Endometrial microvascular endothelial cells (primary cell): ENCODE data around the gene SH3BGR. TPM values are rescaled to one million over a fixed set of nuclear protein-coding genes. Genes with fewer than 3 reads are reported as not detected.

ENCODE experiments used
- in situ Hi-C: cut with HindIII; loops from 2 replicates; pipeline ENCODE4 v1.10.0; 2017; ENCODE audit warnings: low sequenced_read_pairs, low pct_unique_long_range_greater_than_20kb; ENCODE audit errors: inconsistent ontology term
- total RNA-seq: library from RNA; depleted of rRNA; stranded (reverse); fragments of >200 nt; gene quantifications from one replicate; pipeline ENCODE4 v1.2.3, GENCODE V29; 2015; ENCODE audit errors: inconsistent ontology term

Gene SH3BGR
- total RNA-seq, 1 donor from 2014 or later, result not detected

- in situ Hi-C loops, result no loop called here
Observed at GRCh38 chr21:39503123-39503762, 51.5 kb downstream of the SH3BGR start.

- in situ Hi-C loops, result no loop called here
Observed at GRCh38 chr21:39504230-39504629, 52.5 kb downstream of the SH3BGR start.

GRCh38 chr21:39510240-39510639, 58.5 kb downstream of the SH3BGR start:
- in situ Hi-C loops, result no loop called here

GRCh38 chr21:39511102-39511501, 59.3 kb downstream of the SH3BGR start:
- in situ Hi-C loops, result no loop called here

- in situ Hi-C loops, result no loop called here
Observed at GRCh38 chr21:39513735-39514134, 62.0 kb downstream of the SH3BGR start.

- in situ Hi-C loops, result no loop called here
Observed at GRCh38 chr21:39515684-39516472, 64.1 kb downstream of the SH3BGR start.

GRCh38 chr21:39518055-39518846, 66.5 kb downstream of the SH3BGR start:
- in situ Hi-C loops, result no loop called here

- in situ Hi-C loops, result no loop called here
Observed at GRCh38 chr21:39518847-39519210, 67.1 kb downstream of the SH3BGR start.

GRCh38 chr21:39519835-39520234, 68.1 kb downstream of the SH3BGR start:
- in situ Hi-C loops, result no loop called here

GRCh38 chr21:39523399-39523798, 71.6 kb downstream of the SH3BGR start:
- in situ Hi-C loops, result no loop called here

GRCh38 chr21:39523915-39524314, 72.1 kb downstream of the SH3BGR start:
- in situ Hi-C loops, result no loop called here

GRCh38 chr21:39525129-39525528, 73.4 kb downstream of the SH3BGR start:
- in situ Hi-C loops, result no loop called here

GRCh38 chr21:39525601-39526000, 73.8 kb downstream of the SH3BGR start:
- in situ Hi-C loops, result no loop called here

GRCh38 chr21:39527067-39527595, 75.4 kb downstream of the SH3BGR start:
- in situ Hi-C loops, result no loop called here

- in situ Hi-C loops, result no loop called here
Observed at GRCh38 chr21:39527664-39528381, 76.1 kb downstream of the SH3BGR start.

- in situ Hi-C loops, result no loop called here
Observed at GRCh38 chr21:39529026-39529425, 77.3 kb downstream of the SH3BGR start.

- in situ Hi-C loops, result no loop called here
Observed at GRCh38 chr21:39531064-39531463, 79.3 kb downstream of the SH3BGR start.

- in situ Hi-C loops, result no loop called here
Observed at GRCh38 chr21:39531840-39532239, 80.1 kb downstream of the SH3BGR start.
